Pancreas (tissue), 10 donors: ENCODE results near the gene CRACR2B. TPM values are rescaled to one million over a fixed set of nuclear protein-coding genes. Genes with fewer than 3 reads are reported as not detected.

Experiments used
- ATAC-seq, 4 donors: fragments of 200-7000 bp; cut with Tn5 transposase; one replicate each; pipeline versions ENCODE4 v1.8.0 to v1.9.1; 2020; ENCODE audit warnings: mild to moderate bottlenecking in 4 of 4, moderate library complexity in 4 of 4
- DNase-seq, 6 donors: peaks; one replicate each; pipeline ENCODE4 v3.0.0-alpha.2; 2020
- FAIRE-seq: peaks from 2 replicates; lab custom pipeline; 2012; peaks lifted over from hg19 to GRCh38; lab: Jason Lieb, UNC
- H3K27ac ChIP-seq, 4 donors: fragments of 200-600 bp; sonication (generic); 1 replicate in 3 of 4; 2 replicates in 1 of 4; pipeline versions ENCODE4 v1.5.0 to v1.8.0; 2020
- H3K27me3 ChIP-seq, 4 donors: fragments of 200-600 bp; one replicate each; pipeline ENCODE4 v1.8.0; 2021
- H3K36me3 ChIP-seq, 3 donors: fragments of 200-600 bp; sonication (generic) in 1 of 3; one replicate each; pipeline versions ENCODE4 v1.5.0 to v1.8.0; 2020 to 2021
- H3K4me1 ChIP-seq, 3 donors: fragments of 200-600 bp; one replicate each; pipeline ENCODE4 v1.8.0; 2021
- H3K4me3 ChIP-seq, 4 donors: fragments of 200-600 bp; sonication (generic) in 2 of 4; one replicate each; pipeline versions ENCODE4 v1.5.0 to v1.8.0; 2020 to 2021
- H3K9me3 ChIP-seq, 4 donors: fragments of 200-600 bp; one replicate each; pipeline ENCODE4 v1.8.0; 2021
- CTCF ChIP-seq, 4 donors: fragments of 200-600 bp; sonication (generic) in 3 of 4; IDR thresholded peaks; one replicate each; pipeline versions ENCODE4 v1.5.0 to v1.8.0; 2021; ENCODE audit warnings: antibody characterized with exemption in 4 of 4
- WGBS, 2 donors: extraction: QIAGEN DNeasy Blood & Tissue Kit; methylation state at CpG; one replicate each; pipeline ENCODE4 v1.1.7; 2013; 5-methylcytosine and 5-hydroxymethylcytosine counted together
- intact Hi-C, 3 donors: fragments of 100-400 bp; cut with DNase I; formaldehyde crosslinking; loops; one replicate each; pipeline versions ENCODE4 v1.11.1 to v1.14.2; 2022
- polyA plus RNA-seq, 2 donors: library from polyadenylated mRNA; stranded (reverse); fragments of 200-250 nt; gene quantifications; one replicate each; pipeline ENCODE4 v1.2.3, GENCODE V29; 2013
- total RNA-seq, 6 donors: library from RNA; stranded (reverse); fragmentation: NEBNext Ultra II Directional in 4 of 6; extraction: Animal tissue kit (Norgen Biotek cat#: 25700) in 4 of 6; gene quantifications; one replicate each; pipeline versions ENCODE4 v1.2.1 to v1.2.4, GENCODE V29; 2021 to 2023
- donor health status: healthy with polysubstance abuse.
- donor health status: DM: no; HTN: no; CAD: no; lungs with moderate emphysema.
- donor health status: DM: no; HTN: no; CAD: no.
- donor health status: control.
- donor health status: control.
- donor health status: Bipolar disorder and iron deficiency.
- donor health status: DM: yes; HTN: yes; CAD: no.
- donor health status: DM: no; HTN: no; CAD: no.
- donor health status: DM: no; HTN: no; CAD: no.
- donor health status: DM: yes; HTN: yes; CAD: no.

Gene CRACR2B
- total and polyA plus RNA-seq, 8 donors, result 60.6 to 378 (median 125) TPM

- H3K9me3 ChIP-seq, result no peaks in the 10 kb centered on the region
- H3K36me3 ChIP-seq, result peaks cover 0 to 14% (median 4%) of the 10 kb centered on the region in 3 donors
- H3K27ac ChIP-seq, result no peak overlapping the region
- no peak for ATAC-seq
- H3K27me3 ChIP-seq, result no peaks in the 10 kb centered on the region
- peaks cover 0 to 5% (median 0%) of the 10 kb centered on the region in 3 donors for H3K4me1 ChIP-seq
- no peak for FAIRE-seq
- intact Hi-C loops, result no loop called here
- no peak for TF ChIP-seq CTCF (IDR thresholded peaks at IDR 0.05)
- H3K4me3 ChIP-seq, result no peak overlapping the region
- peak in 2 of 6 donors; percentile 43 to 74 for DNase-seq
- WGBS, 2 donors, result 37 to 40% methylated on average over 28 to 31 of the region's 31 CpGs
Observed at GRCh38 chr11:788953-789940, 38.5 kb upstream of the CRACR2B start.

- no peak for TF ChIP-seq CTCF (IDR thresholded peaks at IDR 0.05)
- intact Hi-C loops, result no loop called here
- H3K4me1 ChIP-seq, result peaks cover 0 to 5% (median 0%) of the 10 kb centered on the region in 3 donors
- ATAC-seq (no peak), FAIRE-seq (no peak), DNase-seq (peak in 2 of 6 donors; percentile 58 to 71)
- no peaks in the 10 kb centered on the region for H3K27me3 ChIP-seq
- H3K27ac ChIP-seq, result no peak within 1 kb of the TSS
- no peaks in the 10 kb centered on the region for H3K9me3 ChIP-seq
- H3K36me3 ChIP-seq, result peaks cover 0 to 14% (median 4%) of the 10 kb centered on the region in 3 donors
- 6 to 9% methylated on average over 19 to 44 of the region's 44 CpGs for WGBS, 2 donors
- H3K4me3 ChIP-seq, result no peak within 1 kb of the TSS
Observed at GRCh38 chr11:789943-790342, 37.8 kb upstream of the CRACR2B start, which contains the start of gene CEND1. TSS of gene CEND1 (minus strand) at chr11:790090. CDS start at chr11:788576, 1,514 bp downstream.

- intact Hi-C loops, result no loop called here
- no peak for ATAC-seq
- H3K36me3 ChIP-seq, result peaks cover 0 to 14% (median 4%) of the 10 kb centered on the region in 3 donors
- no peaks in the 10 kb centered on the region for H3K9me3 ChIP-seq
- no peak for TF ChIP-seq CTCF (IDR thresholded peaks at IDR 0.05)
- no peaks in the 10 kb centered on the region for H3K27me3 ChIP-seq
- H3K27ac ChIP-seq, result no peak overlapping the region
- DNase-seq, result peak in 2 of 6 donors; percentile 57 to 79
- 76 to 84% methylated on average over 18 of the region's 18 CpGs for WGBS, 2 donors
- H3K4me1 ChIP-seq, result peaks cover 0 to 5% (median 0%) of the 10 kb centered on the region in 3 donors
- H3K4me3 ChIP-seq, result no peak overlapping the region
- no peak for FAIRE-seq
Observed at GRCh38 chr11:790721-791564, 36.8 kb upstream of the CRACR2B start.

GRCh38 chr11:791658-792534 is 35.8 kb upstream of the CRACR2B start:
- TF ChIP-seq CTCF (IDR thresholded peaks at IDR 0.05), result no peak
- DNase-seq (peak in 4 of 6 donors; percentile 17 to 83 (median 60)), ATAC-seq (no peak), FAIRE-seq (no peak)
- Histone ChIP-seq H3K27ac (no peak overlapping the region), H3K4me1 (peaks cover 5 to 11% (median 7%) of the 10 kb centered on the region in 3 donors), H3K36me3 (peaks cover 0 to 14% (median 4%) of the 10 kb centered on the region in 3 donors), H3K4me3 (no peak overlapping the region), H3K27me3 (no peaks in the 10 kb centered on the region), H3K9me3 (no peaks in the 10 kb centered on the region)
- intact Hi-C loops, result no loop called here
- WGBS, 2 donors, result 87 to 92% methylated on average over 46 to 48 of the region's 49 CpGs
